ENCODE results near the gene PTPRE. TPM values are rescaled to one million over a fixed set of nuclear protein-coding genes. Genes with fewer than 3 reads are reported as not detected.

The PTPRE gene
- total and polyA plus RNA-seq, 2 donors = 5.7 to 15.9 TPM

- Histone ChIP-seq H3K4me1 (ENCODE audit: insufficient read depth) (no peaks in the 10 kb centered on the region), H3K4me3 (ENCODE audit: low read depth, low read length) (no peak overlapping the region), H3K36me3 (ENCODE audit: insufficient read depth) (no peaks in the 10 kb centered on the region), H3K27ac (ENCODE audit: low read depth) (no peak overlapping the region)
- DNase-seq (ENCODE audit: extremely low spot score) = no peak
- WGBS = 70% methylated on average over 11 of the region's 11 CpGs
These were observed 13.6 kb downstream of the PTPRE start for GRCh38 chr10:127920306-127921074.

DNA sequence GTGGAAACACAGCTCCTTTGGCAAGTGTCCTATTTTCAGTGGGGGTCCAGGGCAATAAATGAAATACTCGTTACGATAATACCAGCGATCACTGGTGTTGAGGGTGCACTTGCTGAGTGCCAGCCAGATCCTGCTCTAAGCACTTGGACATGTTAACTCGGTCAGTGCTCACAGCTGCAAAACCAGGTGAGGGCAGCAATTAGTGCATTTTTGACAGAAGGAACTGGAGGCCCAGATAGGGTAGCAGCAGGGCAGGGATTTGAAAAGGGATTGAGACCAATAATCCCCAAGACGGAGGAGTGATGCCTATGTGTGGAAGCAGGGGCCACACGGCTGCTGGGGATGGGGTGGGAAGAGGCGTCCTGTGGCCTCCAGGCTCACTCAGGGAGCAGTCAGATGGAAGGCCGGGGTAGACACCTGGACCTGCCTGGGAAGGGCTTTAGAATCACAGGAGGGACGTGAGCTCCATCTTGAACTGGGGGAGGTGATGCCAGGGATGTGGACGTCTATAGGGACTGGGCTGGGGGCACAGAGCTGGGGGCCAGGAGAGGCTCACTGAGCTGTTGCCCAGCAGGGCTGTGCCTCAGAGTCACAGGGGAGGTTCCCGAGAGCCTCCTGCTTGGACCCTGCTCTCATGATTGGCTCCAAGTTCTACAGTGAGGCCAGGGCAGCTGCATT lies 14.3 kb downstream of the PTPRE start:
- no peaks in the 10 kb centered on the region for H3K36me3 ChIP-seq (ENCODE audit: insufficient read depth)
- DNase-seq (ENCODE audit: extremely low spot score) = no peak
- no peak overlapping the region for H3K4me3 ChIP-seq (ENCODE audit: low read depth, low read length)
- no peaks in the 10 kb centered on the region for H3K4me1 ChIP-seq (ENCODE audit: insufficient read depth)
- H3K27ac ChIP-seq (ENCODE audit: low read depth) = no peak overlapping the region
- WGBS = 92% methylated on average over 11 of the region's 11 CpGs

GRCh38 chr10:127921753-127922145 lies 14.8 kb downstream of the PTPRE start:
- no peak overlapping the region for H3K4me3 ChIP-seq (ENCODE audit: low read depth, low read length)
- no peak overlapping the region for H3K27ac ChIP-seq (ENCODE audit: low read depth)
- WGBS = 79% methylated on average over 2 of the region's 2 CpGs
- no peaks in the 10 kb centered on the region for H3K36me3 ChIP-seq (ENCODE audit: insufficient read depth)
- no peaks in the 10 kb centered on the region for H3K4me1 ChIP-seq (ENCODE audit: insufficient read depth)
- DNase-seq (ENCODE audit: extremely low spot score) = no peak

GRCh38 chr10:127922206-127922605 lies 15.3 kb downstream of the PTPRE start:
- no peak overlapping the region for H3K27ac ChIP-seq (ENCODE audit: low read depth)
- H3K4me3 ChIP-seq (ENCODE audit: low read depth, low read length) = no peak overlapping the region
- no peak for DNase-seq (ENCODE audit: extremely low spot score)
- 98% methylated on average over 9 of the region's 9 CpGs for WGBS
- H3K36me3 ChIP-seq (ENCODE audit: insufficient read depth) = no peaks in the 10 kb centered on the region
- H3K4me1 ChIP-seq (ENCODE audit: insufficient read depth) = no peaks in the 10 kb centered on the region

DNA sequence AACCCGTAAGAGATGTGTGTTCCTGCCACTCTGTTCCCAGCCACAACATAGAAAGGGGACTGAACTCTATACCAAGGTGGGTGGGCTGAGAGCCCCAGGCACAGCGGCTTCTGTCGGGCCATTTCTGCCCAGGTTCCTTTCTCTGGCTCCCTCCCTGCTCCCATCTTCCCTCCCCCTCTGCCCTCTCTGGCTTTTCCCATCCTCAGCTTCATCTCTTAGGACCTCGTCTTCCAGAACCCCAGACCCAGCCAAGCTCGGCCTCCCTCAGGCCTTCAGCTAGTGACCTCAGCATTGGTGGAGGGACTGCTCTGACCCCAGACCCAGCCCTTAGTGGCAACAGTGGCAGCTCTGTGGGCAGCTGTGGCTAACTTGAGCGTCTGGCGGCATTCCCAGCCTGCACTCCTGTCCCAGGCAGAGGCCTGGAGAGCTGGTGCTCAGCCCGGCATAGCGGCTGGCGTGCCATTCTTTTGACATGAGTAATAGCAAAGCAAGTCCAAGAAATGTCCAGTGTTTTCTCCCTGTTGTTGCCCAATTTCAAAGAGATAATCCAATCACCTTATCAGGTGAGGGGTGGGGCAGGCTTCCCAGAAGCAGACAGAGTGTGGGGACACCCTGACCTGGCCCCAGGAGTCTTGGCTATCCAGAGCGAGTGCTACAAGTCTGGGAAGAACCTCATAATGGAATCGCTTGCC lies 15.9 kb downstream of the PTPRE start:
- H3K36me3 ChIP-seq (ENCODE audit: insufficient read depth) = no peaks in the 10 kb centered on the region
- H3K4me3 ChIP-seq (ENCODE audit: low read depth, low read length) = no peak overlapping the region
- no peak for DNase-seq (ENCODE audit: extremely low spot score)
- 87% methylated on average over 12 of the region's 12 CpGs for WGBS
- no peak overlapping the region for H3K27ac ChIP-seq (ENCODE audit: low read depth)
- no peaks in the 10 kb centered on the region for H3K4me1 ChIP-seq (ENCODE audit: insufficient read depth)

- no peak overlapping the region for H3K27ac ChIP-seq (ENCODE audit: low read depth)
- H3K36me3 ChIP-seq (ENCODE audit: insufficient read depth) = no peaks in the 10 kb centered on the region
- H3K4me3 ChIP-seq (ENCODE audit: low read depth, low read length) = no peak overlapping the region
- DNase-seq (ENCODE audit: extremely low spot score) = no peak
- 57% methylated on average over 1 of the region's 1 CpG for WGBS
- no peaks in the 10 kb centered on the region for H3K4me1 ChIP-seq (ENCODE audit: insufficient read depth)
These were observed 16.7 kb downstream of the PTPRE start for GRCh38 chr10:127923646-127924045.

GRCh38 chr10:127925471-127926207 lies 18.7 kb downstream of the PTPRE start:
- Histone ChIP-seq H3K27ac (ENCODE audit: low read depth) (no peak overlapping the region), H3K4me1 (ENCODE audit: insufficient read depth) (no peaks in the 10 kb centered on the region), H3K36me3 (ENCODE audit: insufficient read depth) (no peaks in the 10 kb centered on the region), H3K4me3 (ENCODE audit: low read depth, low read length) (no peak overlapping the region)
- WGBS = 77% methylated on average over 6 of the region's 6 CpGs
- no peak for DNase-seq (ENCODE audit: extremely low spot score)

GRCh38 chr10:127926455-127926854 lies 19.6 kb downstream of the PTPRE start:
- WGBS = 74% methylated on average over 8 of the region's 8 CpGs
- no peak overlapping the region for H3K27ac ChIP-seq (ENCODE audit: low read depth)
- H3K4me3 ChIP-seq (ENCODE audit: low read depth, low read length) = no peak overlapping the region

GRCh38 chr10:127928021-127928806 lies 21.3 kb downstream of the PTPRE start:
- WGBS = 33% methylated on average over 10 of the region's 10 CpGs
- no peak for DNase-seq (ENCODE audit: extremely low spot score)

More at GRCh38 chr10:127926455-127926854, 19.6 kb downstream of the PTPRE start:
- H3K4me1 ChIP-seq (ENCODE audit: insufficient read depth) = no peaks in the 10 kb centered on the region
- no peaks in the 10 kb centered on the region for H3K36me3 ChIP-seq (ENCODE audit: insufficient read depth)
- no peak for DNase-seq (ENCODE audit: extremely low spot score)

DNA sequence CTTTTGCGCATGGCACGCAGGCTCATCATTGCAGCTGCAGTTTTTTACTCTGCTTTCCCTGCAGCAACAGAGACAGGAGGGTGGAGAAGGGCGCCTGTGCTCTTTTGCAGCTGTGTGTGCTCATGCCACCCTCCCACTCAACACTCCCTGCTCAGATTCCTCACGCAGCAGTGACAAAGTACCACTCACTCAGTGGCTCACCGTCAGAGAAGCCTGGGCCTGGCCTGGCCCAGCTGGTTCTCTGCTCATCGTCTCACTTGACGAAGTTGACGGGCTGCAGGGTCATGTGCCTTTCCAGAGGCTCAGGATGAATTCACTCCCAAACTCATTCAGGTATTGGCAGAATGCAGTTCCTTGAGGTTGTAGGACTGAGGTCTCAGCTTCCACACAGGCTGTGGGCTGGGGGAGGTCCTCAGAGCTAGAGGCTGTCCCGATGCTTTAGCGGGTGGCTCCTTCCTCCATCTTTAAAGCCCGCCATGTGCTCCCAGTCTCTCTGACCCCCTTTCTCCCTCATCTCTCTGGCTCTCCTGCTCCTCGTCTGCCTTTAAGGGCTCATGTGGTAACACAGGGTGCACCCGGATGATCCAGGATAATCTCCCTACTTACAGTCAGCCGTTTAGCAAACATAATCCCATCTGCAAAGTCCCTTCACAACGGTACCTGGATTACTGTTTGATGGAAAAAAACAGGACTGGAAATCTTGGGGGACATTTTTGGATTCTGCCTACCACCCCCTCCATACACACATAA lies 25.8 kb downstream of the PTPRE start:
- Histone ChIP-seq H3K4me3 (ENCODE audit: low read depth, low read length) (no peak overlapping the region), H3K36me3 (ENCODE audit: insufficient read depth) (no peaks in the 10 kb centered on the region), H3K27ac (ENCODE audit: low read depth) (no peak overlapping the region), H3K4me1 (ENCODE audit: insufficient read depth) (no peaks in the 10 kb centered on the region)
- no peak for DNase-seq (ENCODE audit: extremely low spot score)
- WGBS = 82% methylated on average over 15 of the region's 15 CpGs

More at GRCh38 chr10:127928021-127928806, 21.3 kb downstream of the PTPRE start:
- H3K4me1 ChIP-seq (ENCODE audit: insufficient read depth) = no peaks in the 10 kb centered on the region
- H3K4me3 ChIP-seq (ENCODE audit: low read depth, low read length) = no peak overlapping the region
- H3K27ac ChIP-seq (ENCODE audit: low read depth) = no peak overlapping the region
- H3K36me3 ChIP-seq (ENCODE audit: insufficient read depth) = no peaks in the 10 kb centered on the region

DNA sequence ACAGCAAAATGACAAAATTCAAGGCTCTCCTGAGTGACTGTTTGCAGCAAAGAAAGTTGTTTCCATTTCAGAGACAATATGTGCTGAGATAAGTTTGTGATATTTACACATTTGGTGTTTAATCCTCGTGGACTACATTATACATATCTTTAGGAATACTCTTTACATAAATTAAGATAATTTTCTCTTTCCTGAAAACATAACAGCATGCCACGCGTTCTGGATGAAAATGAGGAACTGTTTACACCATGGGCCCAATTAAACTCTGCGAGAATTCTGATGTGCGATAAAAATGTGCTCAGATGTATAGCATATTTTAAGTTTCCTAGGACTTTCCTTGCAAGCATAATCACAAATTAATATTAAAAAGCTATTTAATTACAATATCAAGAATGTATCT lies 26.4 kb downstream of the PTPRE start:
- Histone ChIP-seq H3K4me1 (ENCODE audit: insufficient read depth) (no peaks in the 10 kb centered on the region), H3K27ac (ENCODE audit: low read depth) (no peak overlapping the region), H3K4me3 (ENCODE audit: low read depth, low read length) (no peak overlapping the region), H3K36me3 (ENCODE audit: insufficient read depth) (no peaks in the 10 kb centered on the region)
- DNase-seq (ENCODE audit: extremely low spot score) = no peak
- 73% methylated on average over 5 of the region's 5 CpGs for WGBS

DNA sequence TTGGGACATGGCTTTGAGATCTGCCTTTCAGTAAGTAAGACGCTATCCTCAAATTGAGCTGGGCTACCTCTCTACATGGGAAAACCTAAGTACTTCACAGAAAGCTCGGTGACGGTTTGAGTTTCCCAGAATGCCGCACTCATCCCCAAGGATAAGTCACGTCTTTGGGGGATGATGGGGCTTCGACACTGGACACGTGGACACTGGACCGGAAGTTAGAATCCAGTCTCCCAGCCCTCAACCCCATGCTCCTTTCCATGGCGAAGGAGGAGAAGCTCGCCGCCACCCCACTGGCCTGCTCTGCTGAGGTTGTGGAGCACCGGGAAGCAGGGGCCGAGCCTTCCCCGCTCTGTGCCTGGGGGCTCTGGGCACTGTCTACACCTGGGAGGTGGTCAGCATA lies 27.5 kb downstream of the PTPRE start:
- H3K4me1 ChIP-seq (ENCODE audit: insufficient read depth) = no peaks in the 10 kb centered on the region
- DNase-seq (ENCODE audit: extremely low spot score) = no peak
- H3K4me3 ChIP-seq (ENCODE audit: low read depth, low read length) = no peak overlapping the region
- H3K27ac ChIP-seq (ENCODE audit: low read depth) = no peak overlapping the region
- H3K36me3 ChIP-seq (ENCODE audit: insufficient read depth) = no peaks in the 10 kb centered on the region
- 96% methylated on average over 14 of the region's 14 CpGs for WGBS
